SK-N-MC (cell line): ENCODE measurements around the gene NCKAP5L.

Experiments used
- EZH2 ChIP-seq: fragments of 200-600 bp; sonication (generic); IDR thresholded peaks from one replicate; pipeline ENCODE4 v1.6.1; 2017; ENCODE audit warnings: antibody characterized with exemption
- POLR2AphosphoS5 ChIP-seq: IDR thresholded peaks from 2 replicates; pipeline ENCODE4 v1.6.1; 2012; ENCODE audit warnings: mild to moderate bottlenecking, low read depth, low read length, borderline replicate concordance

GRCh38 chr12:49819786-49820185 lies 8.4 kb downstream of the NCKAP5L start:
- TF ChIP-seq POLR2AphosphoS5 (no peak), EZH2 (no peak)
